PC-3 (cell line): Measurements from ENCODE around the gene GNAT3. TPM values are rescaled to one million over a fixed set of nuclear protein-coding genes. Genes with fewer than 3 reads are reported as not detected.

Source experiments
- ATAC-seq: fragments of 200-7000 bp; cut with Tn5 transposase; 2 replicates; pipeline ENCODE4 v1.9.1; 2020; ENCODE audit warnings: mild to moderate bottlenecking, moderate library complexity
- BruUV-seq: library from RNA; stranded (reverse); fragments of 400-500 nt; replicated peaks from 2 replicates; lab custom pipeline; 2021; lab: Mats Ljungman, UMichigan
- CTCF ChIA-PET: fragments of 300-600 bp; sonication (Branson Sonifier 250); formaldehyde crosslinking; loops from one replicate; lab custom pipeline; 2022; ENCODE audit warnings: antibody characterized with exemption; lab: Charles Lee
- POLR2A ChIA-PET: fragments of 300-600 bp; sonication (Branson Sonifier 250); formaldehyde crosslinking; loops from one replicate; lab custom pipeline; 2022; ENCODE audit warnings: antibody characterized with exemption; ENCODE audit not compliant: unreplicated experiment; lab: Charles Lee
- DNase-seq: peaks from one replicate; pipeline ENCODE4 v3.0.0-alpha.2; 2015
- H2AFZ ChIP-seq: fragments of 300-600 bp; sonication (generic); 2 replicates; pipeline ENCODE4 v1.6.0; 2016; ENCODE audit warnings: antibody characterized with exemption, low read length
- H3F3A ChIP-seq: fragments of 300-600 bp; sonication (generic); one replicate; pipeline ENCODE4 v1.6.0; 2017; ENCODE audit warnings: antibody characterized with exemption, low read length, control low read depth, mild to moderate bottlenecking; ENCODE audit not compliant: unreplicated experiment
- H3K27ac ChIP-seq: fragments of 300-600 bp; sonication (generic); 2 replicates; pipeline ENCODE4 v1.5.1; 2016; ENCODE audit warnings: mild to moderate bottlenecking, low read length
- H3K27me3 ChIP-seq: fragments of 300-600 bp; sonication (generic); 2 replicates; pipeline ENCODE4 v1.6.1; 2016; ENCODE audit warnings: low read length, mixed read lengths
- H3K36me3 ChIP-seq: fragments of 300-600 bp; sonication (generic); 2 replicates; pipeline ENCODE4 v1.6.1; 2016; ENCODE audit warnings: low read depth, mixed run types, low read length, mixed read lengths
- H3K4me1 ChIP-seq: fragments of 300-600 bp; sonication (generic); 2 replicates; pipeline ENCODE4 v1.5.1; 2016; ENCODE audit warnings: low read length; ENCODE audit not compliant: insufficient read depth
- H3K4me2 ChIP-seq: fragments of 300-600 bp; sonication (generic); 2 replicates; pipeline ENCODE4 v1.6.0; 2016; ENCODE audit warnings: low read length
- H3K4me3 ChIP-seq: fragments of 300-600 bp; sonication (generic); 2 replicates; pipeline ENCODE4 v1.5.1; 2016; ENCODE audit warnings: mild to moderate bottlenecking, low read length, mixed read lengths
- H3K79me2 ChIP-seq: fragments of 300-600 bp; sonication (generic); 2 replicates; pipeline ENCODE4 v1.6.1; 2017; ENCODE audit warnings: low read length, mixed read lengths
- H3K9ac ChIP-seq: fragments of 300-600 bp; sonication (generic); 2 replicates; pipeline ENCODE4 v1.6.0; 2016; ENCODE audit warnings: mild to moderate bottlenecking, low read length
- H3K9me2 ChIP-seq: fragments of 300-600 bp; sonication (generic); replicated peaks from 2 replicates; pipeline ENCODE4 v1.6.1; 2016; ENCODE audit warnings: mixed run types, low read length, mixed read lengths
- H3K9me3 ChIP-seq: fragments of 300-600 bp; sonication (generic); 2 replicates; pipeline ENCODE4 v1.6.1; 2016; ENCODE audit warnings: low read length, mixed read lengths
- H4K20me1 ChIP-seq: fragments of 300-600 bp; sonication (generic); 2 replicates; pipeline ENCODE4 v1.6.1; 2016; ENCODE audit warnings: low read length, mixed read lengths
- CTCF ChIP-seq: fragments of 300-600 bp; sonication (generic); conservative IDR thresholded peaks from 2 replicates; pipeline ENCODE4 v1.5.1; 2017; ENCODE audit warnings: antibody characterized with exemption, low read depth, mild to moderate bottlenecking, low read length
- EZH2 ChIP-seq: fragments of 300-600 bp; sonication (generic); IDR thresholded peaks from one replicate; pipeline ENCODE4 v1.6.1; 2017; ENCODE audit warnings: antibody characterized with exemption, mild to moderate bottlenecking, low read length; ENCODE audit not compliant: unreplicated experiment
- EZH2phosphoT487 ChIP-seq: fragments of 300-600 bp; sonication (generic); IDR thresholded peaks from 2 replicates; pipeline ENCODE4 v1.6.1; 2018; ENCODE audit warnings: mild to moderate bottlenecking, antibody characterized with exemption, low read length, borderline replicate concordance
- intact Hi-C: fragments of 100-400 bp; cut with micrococcal nuclease; formaldehyde crosslinking; loops from 2 replicates; pipeline ENCODE4 v1.9.0; 2023
- total RNA-seq: library from RNA; depleted of rRNA; stranded (reverse); fragments of >200 nt; gene quantifications from 2 replicates; pipeline ENCODE4 v1.2.3, GENCODE V29; 2014

GNAT3 gene
- total RNA-seq, 1 experiment from 2014 or later = not detected

DNA sequence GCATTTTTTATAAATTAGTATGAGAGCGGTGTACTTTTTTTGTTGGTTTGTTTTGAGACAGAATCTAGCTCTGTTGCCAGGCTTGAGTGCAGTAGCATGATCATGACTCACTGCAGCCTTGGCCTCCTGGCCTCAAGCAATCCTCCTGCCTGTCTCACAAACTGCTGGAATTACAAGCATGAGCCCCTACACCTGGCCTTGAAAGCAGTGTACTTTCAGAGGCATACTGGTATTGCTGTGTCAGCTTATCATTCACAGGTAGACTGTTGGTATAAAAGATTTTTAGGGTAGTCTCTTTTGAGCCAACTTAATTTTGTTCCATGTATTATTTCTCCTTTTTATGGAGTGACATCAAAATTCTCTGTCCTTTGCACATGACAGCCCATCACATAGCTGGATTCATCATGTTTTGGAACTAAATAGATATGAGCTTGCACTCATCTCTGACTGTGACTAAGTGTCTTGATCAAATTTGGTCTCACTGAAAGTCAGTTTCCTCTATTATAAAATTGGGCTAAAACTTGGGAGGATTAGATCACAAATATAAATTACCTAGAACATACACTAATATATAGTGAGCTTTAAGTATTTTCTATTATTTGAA lies 12.4 kb downstream of the GNAT3 start:
- BruUV-seq = no TSS peak
- Histone ChIP-seq H4K20me1 (no peaks in the 10 kb centered on the region), H3K9me2 (no peaks in the 10 kb centered on the region), H3K9me3 (no peaks in the 10 kb centered on the region), H3K79me2 (no peaks in the 10 kb centered on the region), H3K4me3 (peak overlapping the region; percentile 30; the same call in 1 of the 2 replicates), H2AFZ (peak overlapping the region; percentile 39; the same call in 1 of the 2 replicates), H3K4me2 (peak overlapping the region; percentile 70), H3K36me3 (no peaks in the 10 kb centered on the region), H3F3A (peaks cover 3% of the 10 kb centered on the region), H3K27me3 (no peaks in the 10 kb centered on the region), H3K27ac (peak overlapping the region; percentile 90), H3K9ac (peak overlapping the region; percentile 62), H3K4me1 (peaks cover 27% of the 10 kb centered on the region)
- ATAC-seq = peak; percentile 100
- CTCF ChIA-PET = interaction anchor here (0.6 kb wide), 2 partner anchors 10 to 23 kb away, joined by 3 read pairs; no protein-coding TSS in a partner anchor
- intact Hi-C loops = loop anchor here (2.0 kb wide), 1 partner anchor 159 kb away; no protein-coding TSS in a partner anchor
- POLR2A ChIA-PET = interaction anchor here (0.6 kb wide), 1 partner anchor 125 kb away, joined by 3 read pairs; no protein-coding TSS in a partner anchor
- TF ChIP-seq EZH2 = no peak
- no peak for TF ChIP-seq EZH2phosphoT487
- no peak for TF ChIP-seq CTCF
- peak; percentile 89 for DNase-seq

- POLR2A ChIA-PET = no interaction called here
Observed at GRCh38 chr7:80498481-80499349, 13.1 kb downstream of the GNAT3 start.

More at GRCh38 chr7:80498481-80499349, 13.1 kb downstream of the GNAT3 start:
- Histone ChIP-seq H3F3A (peaks cover 3% of the 10 kb centered on the region), H4K20me1 (no peaks in the 10 kb centered on the region), H3K4me2 (peak overlapping the region; percentile 70), H3K9me3 (no peaks in the 10 kb centered on the region), H3K36me3 (no peaks in the 10 kb centered on the region), H3K79me2 (no peaks in the 10 kb centered on the region), H3K27me3 (no peaks in the 10 kb centered on the region), H3K4me3 (peak overlapping the region; percentile 30; the same call in 1 of the 2 replicates), H3K27ac (peak overlapping the region; percentile 90), H3K9ac (peak overlapping the region; percentile 62), H3K9me2 (no peaks in the 10 kb centered on the region), H3K4me1 (peaks cover 27% of the 10 kb centered on the region), H2AFZ (peak overlapping the region; percentile 39; the same call in 1 of the 2 replicates)
- ATAC-seq = peak; percentile 58; the same call in 1 of the 2 replicates
- intact Hi-C loops = loop anchor here (2.0 kb wide), 1 partner anchor 160 kb away; no protein-coding TSS in a partner anchor
- TF ChIP-seq EZH2phosphoT487 (no peak), EZH2 (no peak), CTCF (no peak)
- peak; percentile 33 for DNase-seq
- no TSS peak for BruUV-seq
- CTCF ChIA-PET = interaction anchor here (0.6 kb wide), 2 partner anchors 9 to 22 kb away, joined by 3 read pairs; no protein-coding TSS in a partner anchor
